ENCODE data around the gene RGS7.

- TF ChIP-seq EZH2phosphoT487 (IDR thresholded peaks at IDR 0.05; ENCODE audit: borderline replicate concordance) (no peak), CTCF (conservative IDR thresholded peaks at IDR 0.05; ENCODE audit: low read length) (no peak)
Measured at GRCh38 chr1:241250465-241250864, 106.5 kb downstream of the RGS7 start.
